GM12878 (cell line): ENCODE measurements around the gene CLCN7. TPM values are rescaled to one million over a fixed set of nuclear protein-coding genes. Genes with fewer than 3 reads are reported as not detected.

Source experiments
- ATAC-seq: fragments of 200-7000 bp; cut with Tn5 transposase; 3 replicates; pipeline ENCODE4 v1.9.1; 2020; ENCODE audit warnings: mild to moderate bottlenecking, moderate library complexity
- BruUV-seq: library from RNA; stranded (reverse); fragments of 400-500 nt; replicated peaks from 2 replicates; lab custom pipeline; 2021; lab: Mats Ljungman, UMichigan
- CTCF ChIA-PET: fragments of 300-600 bp; sonication (Branson Sonifier 250); formaldehyde crosslinking; extraction: SDS; loops from one replicate; lab custom pipeline; 2021; ENCODE audit warnings: inconsistent platforms; lab: Yijun Ruan, JAX
- POLR2A ChIA-PET: fragments of 350-600 bp; formaldehyde crosslinking; extraction: SDS; loops from one replicate; lab custom pipeline; 2021; ENCODE audit warnings: inconsistent platforms; lab: Charles Lee
- RAD21 ChIA-PET: fragments of 300-600 bp; sonication (Branson Sonifier 250); formaldehyde crosslinking; loops from one replicate; lab custom pipeline; 2023; ENCODE audit warnings: antibody characterized with exemption; ENCODE audit not compliant: unreplicated experiment; lab: Charles Lee
- SMC1A ChIA-PET: fragments of 300-600 bp; sonication (Branson Sonifier 250); formaldehyde crosslinking; loops from one replicate; lab custom pipeline; 2023; ENCODE audit not compliant: unreplicated experiment, uncharacterized antibody; lab: Charles Lee
- DNase-seq: peaks from one replicate; pipeline ENCODE4 v3.0.0-alpha.2; 2011; ENCODE audit warnings: low read depth, low spot score
- FAIRE-seq: peaks from 3 replicates; lab custom pipeline; 2011; peaks lifted over from hg19 to GRCh38; lab: Jason Lieb, UNC
- H2AFZ ChIP-seq: 2 replicates; pipeline ENCODE4 v1.6.0; 2011; ENCODE audit warnings: low read depth, low read length, control low read depth; ENCODE audit not compliant: control insufficient read depth
- H3K27ac ChIP-seq: 2 replicates; pipeline ENCODE4 v1.5.1; 2011; ENCODE audit warnings: control low read depth; ENCODE audit not compliant: control insufficient read depth, insufficient read depth
- H3K27me3 ChIP-seq, 2 experiments: replicated peaks in 1 of 2; 2 replicates each; pipeline versions ENCODE4 v1.6.0 to v1.6.1; 2011; ENCODE audit warnings: low read length in 1 of 2; ENCODE audit not compliant: control insufficient read depth in 2 of 2, insufficient read depth in 2 of 2
- H3K36me3 ChIP-seq, 2 experiments: 2 replicates each; pipeline ENCODE4 v1.5.1; 2011; ENCODE audit warnings: low read length in 1 of 2; ENCODE audit not compliant: control insufficient read depth in 2 of 2, insufficient read depth in 2 of 2
- H3K4me1 ChIP-seq: 2 replicates; pipeline ENCODE4 v1.6.1; 2011; ENCODE audit warnings: mild to moderate bottlenecking, low read length, moderate library complexity, mixed read lengths; ENCODE audit not compliant: control insufficient read depth, insufficient read depth
- H3K4me2 ChIP-seq: 2 replicates; pipeline ENCODE4 v1.6.0; 2011; ENCODE audit warnings: control low read depth; ENCODE audit not compliant: control insufficient read depth, insufficient read depth
- H3K4me3 ChIP-seq: fragments of 200-600 bp; sonication (generic); 2 replicates; pipeline ENCODE4 v1.5.1; 2016
- H3K79me2 ChIP-seq: 2 replicates; pipeline ENCODE4 v1.6.0; 2011; ENCODE audit warnings: low read length; ENCODE audit not compliant: control insufficient read depth, insufficient read depth
- H3K9ac ChIP-seq: 2 replicates; pipeline ENCODE4 v1.8.0; 2011; ENCODE audit warnings: low read length, control low read depth, mixed read lengths; ENCODE audit not compliant: control insufficient read depth, insufficient read depth
- H3K9me3 ChIP-seq: replicated peaks from 3 replicates; pipeline ENCODE4 v1.5.1; 2011; ENCODE audit warnings: mild to moderate bottlenecking, low read length; ENCODE audit not compliant: control insufficient read depth, insufficient read depth
- H4K20me1 ChIP-seq: 2 replicates; pipeline ENCODE4 v1.6.0; 2011; ENCODE audit not compliant: control insufficient read depth, insufficient read depth
- NFIC ChIP-seq: IDR thresholded peaks from 2 replicates; pipeline ENCODE4 v1.6.1; 2012; ENCODE audit warnings: low read depth, mild to moderate bottlenecking, inconsistent platforms, low read length, moderate library complexity
- PAX5 ChIP-seq: IDR thresholded peaks from 2 replicates; pipeline ENCODE4 v1.6.1; 2011; ENCODE audit warnings: low read depth, low read length, borderline replicate concordance
- POLR2AphosphoS2 ChIP-seq: IDR thresholded peaks from 2 replicates; pipeline ENCODE4 v1.6.1; 2011; ENCODE audit warnings: low read depth, mild to moderate bottlenecking, low read length, improper control_type of control experiment, moderate library complexity
- SIN3A ChIP-seq: IDR thresholded peaks from 2 replicates; pipeline ENCODE4 v1.6.1; 2012; ENCODE audit warnings: low read depth, low read length, improper control_type of control experiment
- SP1 ChIP-seq: IDR thresholded peaks from one replicate; pipeline ENCODE4 v1.6.1; 2011; ENCODE audit warnings: low read depth, low read length
- SREBF1 ChIP-seq: IDR thresholded peaks from 2 replicates; pipeline ENCODE4 v1.6.1; 2012; ENCODE audit warnings: mild to moderate bottlenecking, low read length
- ZBED1 ChIP-seq: IDR thresholded peaks from 2 replicates; pipeline ENCODE4 v1.6.1; 2016; ENCODE audit warnings: borderline replicate concordance
- ZNF24 ChIP-seq: fragments of 450-650 bp; IDR thresholded peaks from 2 replicates; pipeline ENCODE4 v1.6.1; 2017; ENCODE audit warnings: antibody characterized with exemption, mild to moderate bottlenecking
- WGBS: methylation state at CpG from one replicate; pipeline ENCODE4 v1.1.6; 2016; ENCODE audit warnings: low lambda C conversion rate; ENCODE audit not compliant: insufficient replicate concordance, insufficient coverage; ENCODE audit errors: missing lambda C conversion rate; 5-methylcytosine and 5-hydroxymethylcytosine counted together
- in situ Hi-C: fragments of 300-500 bp; cut with MboI; formaldehyde crosslinking; loops from 9 replicates; pipeline ENCODE4 v1.14.3; 2018; ENCODE audit warnings: mixed read lengths
- intact Hi-C: fragments of 100-400 bp; cut with micrococcal nuclease; formaldehyde crosslinking; loops from one replicate; pipeline ENCODE4 v1.14.2; 2022; ENCODE audit not compliant: unreplicated experiment
- polyA plus RNA-seq, 11 experiments: library from polyadenylated mRNA; depleted of rRNA in 4 of 11; unstranded in 6 of 11; stranded (reverse) in 5 of 11; fragments of >200 nt; fragmentation: Nextera tagmentation in 4 of 11; fragmentation: Illumina TruSeq in 1 of 11; extraction: Ambion mirVana in 4 of 11; extraction: Trizol in 1 of 11; gene quantifications; 1 replicate in 1 of 11; 2 replicates in 10 of 11; pipeline versions ENCODE4 v1.2.1 to v1.2.3, GENCODE V29; 2011 to 2016; ENCODE audit warnings: inconsistent platforms in 2 of 11, missing spikeins in 2 of 11, low read depth in 1 of 11
- total RNA-seq, 4 experiments: library from RNA; depleted of rRNA in 3 of 4; stranded (reverse); fragments of >200 nt in 3 of 4; fragmentation: Illumina TruSeq in 1 of 4; extraction: Trizol in 1 of 4; gene quantifications; 2 replicates each; pipeline versions ENCODE4 v1.2.1 to v1.2.3, GENCODE V29; 2013 to 2021
- TF ChIP-seq, protein P1 (sequence below): IDR thresholded peaks from 2 replicates; pipeline ENCODE4 v1.6.1; 2011; ENCODE audit warnings: borderline replicate concordance, low read depth, mild to moderate bottlenecking, moderate library complexity, mixed read lengths, low read length; ENCODE audit not compliant: insufficient read depth; ENCODE audit errors: extremely low read length
- TF ChIP-seq, protein P2 (sequence below): fragments of 450-650 bp; formaldehyde crosslinking; IDR thresholded peaks from 2 replicates; pipeline ENCODE4 v1.4.0; 2022; ENCODE audit warnings: mild to moderate bottlenecking, moderate library complexity

The CLCN7 gene
- total and polyA plus RNA-seq, 10 of the 15 experiments (the other 5 are each of a cell fraction or from before 2014, with no cell fraction given) = 0.04 to 62.5 (median 19.9) TPM

DNA sequence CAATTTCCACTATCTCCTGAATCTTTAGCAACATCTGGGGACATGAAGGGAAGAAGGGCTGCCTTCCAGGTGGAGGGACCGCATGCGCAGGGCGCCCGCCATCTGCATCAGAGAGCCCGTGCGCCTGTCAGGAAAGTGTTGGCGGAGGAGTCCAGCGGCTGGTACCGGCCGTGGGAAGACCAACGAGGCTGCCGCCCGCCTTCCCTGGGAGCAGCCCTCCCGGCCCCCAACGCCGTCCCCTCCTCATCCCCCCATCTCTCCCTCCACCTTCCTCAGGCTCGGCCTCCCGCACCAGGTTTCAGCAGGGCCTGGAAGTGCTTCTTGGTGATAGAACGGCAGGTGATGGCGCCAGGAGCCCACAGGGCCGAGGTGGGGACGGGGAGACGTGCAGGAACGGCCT, 8.8 kb downstream of the CLCN7 start:
- intact Hi-C loops (no loop called here), in situ Hi-C loops (no loop called here)
- H3K4me1 ChIP-seq = peaks cover 8% of the 10 kb centered on the region
- no peak for FAIRE-seq
- no peak overlapping the region for H3K4me3 ChIP-seq
- DNase-seq = no peak
- RAD21 ChIA-PET = no interaction called here
- H3K9me3 ChIP-seq = no peaks in the 10 kb centered on the region
- no peaks in the 10 kb centered on the region for H4K20me1 ChIP-seq
- H2AFZ ChIP-seq = no peak overlapping the region
- no peaks in the 10 kb centered on the region for H3K27me3 ChIP-seq
- WGBS = 94% methylated on average over 22 of the region's 24 CpGs
- no peak overlapping the region for H3K4me2 ChIP-seq
- CTCF ChIA-PET = no interaction called here
- no peak overlapping the region for H3K9ac ChIP-seq
- no TSS peak for BruUV-seq
- no peak for ATAC-seq
- H3K36me3 ChIP-seq = no peaks in the 10 kb centered on the region; a peak in 1 of 4 replicates
- H3K79me2 ChIP-seq = peaks cover 27% of the 10 kb centered on the region
- no peak overlapping the region for H3K27ac ChIP-seq
- POLR2A ChIA-PET = no interaction called here
- SMC1A ChIA-PET = no interaction called here
- no peak for TF ChIP-seq SP1
- TF ChIP-seq, protein P1, sequence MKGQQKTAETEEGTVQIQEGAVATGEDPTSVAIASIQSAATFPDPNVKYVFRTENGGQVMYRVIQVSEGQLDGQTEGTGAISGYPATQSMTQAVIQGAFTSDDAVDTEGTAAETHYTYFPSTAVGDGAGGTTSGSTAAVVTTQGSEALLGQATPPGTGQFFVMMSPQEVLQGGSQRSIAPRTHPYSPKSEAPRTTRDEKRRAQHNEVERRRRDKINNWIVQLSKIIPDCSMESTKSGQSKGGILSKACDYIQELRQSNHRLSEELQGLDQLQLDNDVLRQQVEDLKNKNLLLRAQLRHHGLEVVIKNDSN = no peak
- no peak for TF ChIP-seq SIN3A
- no peak for TF ChIP-seq POLR2AphosphoS2
- TF ChIP-seq, protein P2, sequence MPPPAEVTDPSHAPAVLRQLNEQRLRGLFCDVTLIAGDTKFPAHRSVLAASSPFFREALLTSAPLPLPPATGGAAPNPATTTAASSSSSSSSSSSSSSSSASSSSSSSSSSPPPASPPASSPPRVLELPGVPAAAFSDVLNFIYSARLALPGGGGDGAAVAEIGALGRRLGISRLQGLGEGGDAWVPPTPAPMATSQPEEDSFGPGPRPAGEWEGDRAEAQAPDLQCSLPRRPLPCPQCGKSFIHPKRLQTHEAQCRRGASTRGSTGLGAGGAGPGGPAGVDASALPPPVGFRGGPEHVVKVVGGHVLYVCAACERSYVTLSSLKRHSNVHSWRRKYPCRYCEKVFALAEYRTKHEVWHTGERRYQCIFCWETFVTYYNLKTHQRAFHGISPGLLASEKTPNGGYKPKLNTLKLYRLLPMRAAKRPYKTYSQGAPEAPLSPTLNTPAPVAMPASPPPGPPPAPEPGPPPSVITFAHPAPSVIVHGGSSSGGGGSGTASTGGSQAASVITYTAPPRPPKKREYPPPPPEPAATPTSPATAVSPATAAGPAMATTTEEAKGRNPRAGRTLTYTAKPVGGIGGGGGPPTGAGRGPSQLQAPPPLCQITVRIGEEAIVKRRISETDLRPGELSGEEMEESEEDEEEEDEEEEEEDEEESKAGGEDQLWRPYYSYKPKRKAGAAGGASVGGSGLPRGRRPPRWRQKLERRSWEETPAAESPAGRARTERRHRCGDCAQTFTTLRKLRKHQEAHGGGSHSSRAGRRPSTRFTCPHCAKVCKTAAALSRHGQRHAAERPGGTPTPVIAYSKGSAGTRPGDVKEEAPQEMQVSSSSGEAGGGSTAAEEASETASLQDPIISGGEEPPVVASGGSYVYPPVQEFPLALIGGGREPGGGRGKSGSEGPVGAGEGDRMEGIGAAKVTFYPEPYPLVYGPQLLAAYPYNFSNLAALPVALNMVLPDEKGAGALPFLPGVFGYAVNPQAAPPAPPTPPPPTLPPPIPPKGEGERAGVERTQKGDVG (CRISPR knock-in tag) = no peak
- no peak for TF ChIP-seq NFIC
- no peak for TF ChIP-seq SREBF1
- TF ChIP-seq PAX5 = no peak
- TF ChIP-seq ZNF24 = no peak
- TF ChIP-seq ZBED1 = no peak
